ENCODE measurements around the gene FAM110D. TPM values are rescaled to one million over a fixed set of nuclear protein-coding genes. Genes with fewer than 3 reads are reported as not detected.

The FAM110D gene
- total and polyA plus RNA-seq, 2 donors (not counting 1 experiment from before 2014, with no cell fraction given), result not detected

- Mint-ChIP-seq H3K4me3 (peak overlapping the region; percentile 93), H3K27me3 (no peaks in the 10 kb centered on the region), H3K4me1 (peaks cover 18% of the 10 kb centered on the region), H3K9me3 (ENCODE audit: insufficient read depth) (no peaks in the 10 kb centered on the region), H3K27ac (no peak overlapping the region)
- peak overlapping the region; percentile 94 for H2AFZ ChIP-seq (ENCODE audit: insufficient read depth, low read depth, low read length, poor library complexity, severe bottlenecking)
- H3K36me3 ChIP-seq (replicated peaks in 1 of 2; ENCODE audit: control extremely low read depth in 1 of 2, control insufficient read depth in 1 of 2, extremely low read depth in 1 of 2, insufficient read depth in 2 of 2, low read length in 1 of 2), result no peaks in the 10 kb centered on the region
- H3K27me3 ChIP-seq (replicated peaks in 1 of 4; ENCODE audit: control extremely low read depth in 1 of 4, control insufficient read depth in 3 of 4, insufficient read depth in 4 of 4, low read length in 3 of 4), result peaks cover 0 to 6% (median 2%) of the 10 kb centered on the region in 4 experiments
- WGBS (ENCODE audit: insufficient coverage), result no CpG with 5 or more reads among the region's 4 CpGs
- intact Hi-C loops (cut with micrococcal nuclease), result loop anchor here (1.0 kb wide), 5 partner anchors 58 to 263 kb away; partner anchors contain the start of genes CEP85, DHDDS and PDIK1L
- H4K20me1 ChIP-seq (ENCODE audit: control insufficient read depth, insufficient read depth, low read length, poor library complexity, severe bottlenecking), result no peaks in the 10 kb centered on the region
- TF ChIP-seq EZH2 (IDR thresholded peaks at IDR 0.05; ENCODE audit: borderline replicate concordance, insufficient read depth, low read depth, low read length, poor library complexity, severe bottlenecking), result no peak
- TF ChIP-seq, protein P1, sequence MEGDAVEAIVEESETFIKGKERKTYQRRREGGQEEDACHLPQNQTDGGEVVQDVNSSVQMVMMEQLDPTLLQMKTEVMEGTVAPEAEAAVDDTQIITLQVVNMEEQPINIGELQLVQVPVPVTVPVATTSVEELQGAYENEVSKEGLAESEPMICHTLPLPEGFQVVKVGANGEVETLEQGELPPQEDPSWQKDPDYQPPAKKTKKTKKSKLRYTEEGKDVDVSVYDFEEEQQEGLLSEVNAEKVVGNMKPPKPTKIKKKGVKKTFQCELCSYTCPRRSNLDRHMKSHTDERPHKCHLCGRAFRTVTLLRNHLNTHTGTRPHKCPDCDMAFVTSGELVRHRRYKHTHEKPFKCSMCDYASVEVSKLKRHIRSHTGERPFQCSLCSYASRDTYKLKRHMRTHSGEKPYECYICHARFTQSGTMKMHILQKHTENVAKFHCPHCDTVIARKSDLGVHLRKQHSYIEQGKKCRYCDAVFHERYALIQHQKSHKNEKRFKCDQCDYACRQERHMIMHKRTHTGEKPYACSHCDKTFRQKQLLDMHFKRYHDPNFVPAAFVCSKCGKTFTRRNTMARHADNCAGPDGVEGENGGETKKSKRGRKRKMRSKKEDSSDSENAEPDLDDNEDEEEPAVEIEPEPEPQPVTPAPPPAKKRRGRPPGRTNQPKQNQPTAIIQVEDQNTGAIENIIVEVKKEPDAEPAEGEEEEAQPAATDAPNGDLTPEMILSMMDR (IDR thresholded peaks at IDR 0.05), result no peak
- CTCF ChIA-PET, result interaction anchor here (0.6 to 2.2 kb wide), 28 partner anchors 10 to 263 kb away, joined by 3 to 42 read pairs (median 4); partner anchors contain the start of genes CEP85, DHDDS and PDIK1L
- no peak overlapping the region for H3K27ac ChIP-seq (ENCODE audit: low read length in 2 of 2)
- peak overlapping the region in 1 of 5 experiments; percentile 86 for H3K4me3 ChIP-seq (ENCODE audit: control extremely low read depth in 1 of 5, extremely low read depth in 1 of 5, insufficient read depth in 1 of 5, low read depth in 2 of 5, low read length in 4 of 5)
- POLR2A ChIA-PET, result interaction anchor here (0.6 to 1.1 kb wide), 3 partner anchors 65 to 1974 kb away, joined by 3 to 5 read pairs (median 3); partner anchors contain the start of gene CEP85
- DNase-seq (no peak), ATAC-seq (ENCODE audit: low read depth) (no peak)
- no peaks in the 10 kb centered on the region for H3K9me3 ChIP-seq (ENCODE audit: control extremely low read depth in 1 of 3, control insufficient read depth in 2 of 3, insufficient read depth in 1 of 3, low read length in 2 of 3)
- H3K9ac ChIP-seq (ENCODE audit: low read length), result no peak overlapping the region
- peak overlapping the region; percentile 95 for H3K4me2 ChIP-seq (replicated peaks; ENCODE audit: low read depth, low read length, poor library complexity, severe bottlenecking)
- H3K4me1 ChIP-seq (ENCODE audit: control insufficient read depth in 2 of 2, insufficient read depth in 2 of 2, low read length in 2 of 2), result peaks cover 11 to 20% of the 10 kb centered on the region in 2 donors
- peaks cover 14% of the 10 kb centered on the region for H3K79me2 ChIP-seq (ENCODE audit: control insufficient read depth, insufficient read depth, low read length)
Observed at GRCh38 chr1:26169198-26169554, 10.3 kb downstream of the FAM110D start.

Data from B cell (primary cell).